ENCODE measurements around the gene GRM3.

Gene GRM3

DNA sequence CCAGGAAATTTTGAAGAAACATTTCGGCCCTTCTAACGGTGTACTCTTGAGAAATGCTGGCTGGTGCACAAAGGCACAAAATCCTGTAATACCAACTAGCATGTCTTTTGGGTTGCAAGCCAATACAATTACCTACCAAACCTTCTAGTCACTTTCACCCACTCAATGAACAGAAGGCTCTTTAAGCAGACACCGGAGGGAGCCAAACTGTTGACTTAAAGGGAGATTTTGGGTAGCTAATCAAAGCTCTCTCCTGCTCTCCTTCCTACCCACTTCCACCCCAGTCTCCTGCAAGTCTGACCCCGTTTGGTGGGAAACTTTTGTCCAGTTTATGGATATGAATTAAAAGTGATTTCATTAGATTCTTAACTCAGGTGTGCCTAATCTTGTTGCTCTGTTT lies 24.0 kb downstream of the GRM3 start:
- TF ChIP-seq, protein P1, sequence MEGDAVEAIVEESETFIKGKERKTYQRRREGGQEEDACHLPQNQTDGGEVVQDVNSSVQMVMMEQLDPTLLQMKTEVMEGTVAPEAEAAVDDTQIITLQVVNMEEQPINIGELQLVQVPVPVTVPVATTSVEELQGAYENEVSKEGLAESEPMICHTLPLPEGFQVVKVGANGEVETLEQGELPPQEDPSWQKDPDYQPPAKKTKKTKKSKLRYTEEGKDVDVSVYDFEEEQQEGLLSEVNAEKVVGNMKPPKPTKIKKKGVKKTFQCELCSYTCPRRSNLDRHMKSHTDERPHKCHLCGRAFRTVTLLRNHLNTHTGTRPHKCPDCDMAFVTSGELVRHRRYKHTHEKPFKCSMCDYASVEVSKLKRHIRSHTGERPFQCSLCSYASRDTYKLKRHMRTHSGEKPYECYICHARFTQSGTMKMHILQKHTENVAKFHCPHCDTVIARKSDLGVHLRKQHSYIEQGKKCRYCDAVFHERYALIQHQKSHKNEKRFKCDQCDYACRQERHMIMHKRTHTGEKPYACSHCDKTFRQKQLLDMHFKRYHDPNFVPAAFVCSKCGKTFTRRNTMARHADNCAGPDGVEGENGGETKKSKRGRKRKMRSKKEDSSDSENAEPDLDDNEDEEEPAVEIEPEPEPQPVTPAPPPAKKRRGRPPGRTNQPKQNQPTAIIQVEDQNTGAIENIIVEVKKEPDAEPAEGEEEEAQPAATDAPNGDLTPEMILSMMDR (IDR thresholded peaks at IDR 0.05; ENCODE audit: low read depth, low read length) = no peak
- no peak for TF ChIP-seq MYC (IDR thresholded peaks at IDR 0.05; ENCODE audit: low read depth, low read length)
- TF ChIP-seq POLR2A (IDR thresholded peaks at IDR 0.05; ENCODE audit: extremely low read depth, insufficient read length) = no peak
- TF ChIP-seq, protein P2, sequence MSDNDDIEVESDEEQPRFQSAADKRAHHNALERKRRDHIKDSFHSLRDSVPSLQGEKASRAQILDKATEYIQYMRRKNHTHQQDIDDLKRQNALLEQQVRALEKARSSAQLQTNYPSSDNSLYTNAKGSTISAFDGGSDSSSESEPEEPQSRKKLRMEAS (IDR thresholded peaks at IDR 0.05; ENCODE audit: low read depth, low read length) = no peak
- no peak overlapping the region for H3K4me3 ChIP-seq (ENCODE audit: low read depth, low read length)
- no peak for DNase-seq (ENCODE audit: low read depth)

DNA sequence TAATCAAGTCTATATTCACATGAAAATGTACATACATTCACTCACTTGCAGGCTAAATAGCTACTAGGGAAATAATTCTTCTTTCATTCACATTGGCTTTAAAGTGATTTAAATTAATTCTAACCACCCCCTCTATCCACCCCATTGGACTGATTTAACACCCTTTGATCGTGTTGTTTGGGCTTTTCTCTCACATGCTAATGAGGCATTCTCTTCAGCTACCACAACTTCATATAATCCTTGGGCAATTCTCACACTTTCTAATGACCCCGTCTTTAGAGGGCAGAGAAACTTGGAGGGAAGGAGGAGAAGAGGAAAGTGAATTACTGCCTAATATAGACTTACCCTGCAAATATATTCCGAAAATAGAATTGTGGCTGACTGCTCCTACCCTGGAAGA lies 24.6 kb downstream of the GRM3 start:
- H3K4me3 ChIP-seq (ENCODE audit: low read depth, low read length) = no peak overlapping the region
- TF ChIP-seq, protein P2 (IDR thresholded peaks at IDR 0.05; ENCODE audit: low read depth, low read length) = no peak
- TF ChIP-seq MYC (IDR thresholded peaks at IDR 0.05; ENCODE audit: low read depth, low read length) (no peak), POLR2A (IDR thresholded peaks at IDR 0.05; ENCODE audit: extremely low read depth, insufficient read length) (no peak)
- TF ChIP-seq, protein P1 (IDR thresholded peaks at IDR 0.05; ENCODE audit: low read depth, low read length) = no peak

DNA sequence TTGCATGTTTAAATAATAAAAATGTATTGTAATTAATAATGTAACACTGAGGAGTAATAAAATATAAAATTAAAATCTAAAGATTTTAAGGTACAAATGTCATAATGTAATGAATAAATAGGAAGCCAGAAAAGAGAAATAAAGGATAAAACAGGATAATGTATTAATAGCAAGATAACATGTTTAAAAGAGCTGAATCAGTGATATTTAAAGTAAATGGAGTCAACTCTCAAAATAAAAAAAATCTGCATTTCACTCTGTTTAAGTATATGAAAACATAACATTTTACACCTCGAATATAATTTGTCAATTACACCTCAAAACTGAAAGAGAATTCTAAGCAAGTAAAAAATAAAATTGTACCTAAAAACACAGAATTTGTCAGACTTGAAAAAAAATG lies 44.1 kb downstream of the GRM3 start:
- no peak for DNase-seq (ENCODE audit: low read depth)

More for the DNA sequence above, 24.6 kb downstream of the GRM3 start:
- no peak for DNase-seq (ENCODE audit: low read depth)

DNA sequence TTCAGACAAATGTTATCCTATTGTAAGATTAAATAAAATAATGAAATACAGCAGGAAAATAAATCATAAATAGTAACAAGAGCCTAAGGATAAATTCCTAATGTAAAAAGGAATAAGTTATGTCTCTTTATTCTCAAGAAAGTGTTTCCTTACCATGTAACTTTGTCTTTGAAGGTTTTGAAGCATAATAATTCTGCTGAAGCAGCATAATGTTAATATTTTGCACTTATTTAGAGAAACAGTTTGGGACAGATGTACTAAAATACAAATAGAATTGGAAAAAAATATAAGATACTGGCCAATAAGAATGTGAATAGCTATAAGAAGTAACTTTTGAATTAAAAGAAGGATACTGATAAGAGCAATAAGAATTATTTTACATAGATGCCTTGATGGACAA lies 45.7 kb downstream of the GRM3 start:
- H3K4me3 ChIP-seq (ENCODE audit: low read depth, low read length) = no peak overlapping the region
- TF ChIP-seq MYC (IDR thresholded peaks at IDR 0.05; ENCODE audit: low read depth, low read length) = no peak
- TF ChIP-seq POLR2A (IDR thresholded peaks at IDR 0.05; ENCODE audit: extremely low read depth, insufficient read length) = no peak
- TF ChIP-seq, protein P2 (IDR thresholded peaks at IDR 0.05; ENCODE audit: low read depth, low read length) = no peak
- TF ChIP-seq, protein P1 (IDR thresholded peaks at IDR 0.05; ENCODE audit: low read depth, low read length) = no peak
- no peak for DNase-seq (ENCODE audit: low read depth)

More for the DNA sequence above, 44.1 kb downstream of the GRM3 start:
- no peak for TF ChIP-seq MYC (IDR thresholded peaks at IDR 0.05; ENCODE audit: low read depth, low read length)
- TF ChIP-seq, protein P2 (IDR thresholded peaks at IDR 0.05; ENCODE audit: low read depth, low read length) = no peak
- no peak overlapping the region for H3K4me3 ChIP-seq (ENCODE audit: low read depth, low read length)

DNA sequence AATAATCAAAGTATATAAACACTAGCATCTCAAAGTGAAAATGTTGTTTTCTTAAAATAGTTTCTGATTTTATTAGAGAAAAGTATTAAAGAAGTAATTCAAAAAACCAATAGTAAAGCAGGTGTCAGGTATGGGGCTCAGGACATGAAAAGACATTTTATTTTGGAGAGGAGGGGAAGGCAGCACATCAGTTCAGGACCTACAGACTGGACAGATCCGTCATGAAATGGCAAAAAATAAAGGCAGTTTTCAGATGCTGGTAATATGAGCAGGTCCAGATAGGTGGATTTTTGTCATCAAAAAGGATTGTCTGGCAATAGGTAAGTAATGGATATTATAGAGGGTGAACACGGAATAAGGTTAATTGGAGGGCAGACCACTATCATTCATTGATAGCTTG lies 49.0 kb downstream of the GRM3 start:
- DNase-seq (ENCODE audit: low read depth) = no peak
- TF ChIP-seq POLR2A (IDR thresholded peaks at IDR 0.05; ENCODE audit: extremely low read depth, insufficient read length) (no peak), MYC (IDR thresholded peaks at IDR 0.05; ENCODE audit: low read depth, low read length) (no peak)
- TF ChIP-seq, protein P1 (IDR thresholded peaks at IDR 0.05; ENCODE audit: low read depth, low read length) = no peak
- TF ChIP-seq, protein P2 (IDR thresholded peaks at IDR 0.05; ENCODE audit: low read depth, low read length) = no peak
- no peak overlapping the region for H3K4me3 ChIP-seq (ENCODE audit: low read depth, low read length)

DNA sequence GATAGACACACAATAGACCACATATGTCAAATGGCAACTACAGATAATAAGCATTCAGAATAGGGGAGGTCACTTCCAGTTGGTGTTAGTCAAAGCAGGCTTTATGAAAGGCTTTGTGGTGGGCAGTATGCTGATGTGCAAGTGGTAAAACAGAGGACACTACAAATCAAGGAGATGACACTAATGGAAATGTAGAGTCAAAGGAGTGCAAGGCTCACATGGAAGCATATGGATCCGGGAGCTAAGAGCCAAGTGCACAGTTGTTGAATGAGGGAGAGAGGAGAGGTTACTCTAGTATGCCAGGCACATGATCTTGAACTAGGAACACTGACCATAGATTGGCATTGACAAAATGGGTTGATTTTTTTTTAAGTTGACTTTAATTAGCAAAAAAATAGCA lies 62.7 kb downstream of the GRM3 start:
- no peak for DNase-seq (ENCODE audit: low read depth)
- TF ChIP-seq, protein P1 (IDR thresholded peaks at IDR 0.05; ENCODE audit: low read depth, low read length) = no peak
- TF ChIP-seq POLR2A (IDR thresholded peaks at IDR 0.05; ENCODE audit: extremely low read depth, insufficient read length) (no peak), MYC (IDR thresholded peaks at IDR 0.05; ENCODE audit: low read depth, low read length) (no peak)
- TF ChIP-seq, protein P2 (IDR thresholded peaks at IDR 0.05; ENCODE audit: low read depth, low read length) = no peak
- no peak overlapping the region for H3K4me3 ChIP-seq (ENCODE audit: low read depth, low read length)
